ENCODE results near the gene SHMT2.

DNA sequence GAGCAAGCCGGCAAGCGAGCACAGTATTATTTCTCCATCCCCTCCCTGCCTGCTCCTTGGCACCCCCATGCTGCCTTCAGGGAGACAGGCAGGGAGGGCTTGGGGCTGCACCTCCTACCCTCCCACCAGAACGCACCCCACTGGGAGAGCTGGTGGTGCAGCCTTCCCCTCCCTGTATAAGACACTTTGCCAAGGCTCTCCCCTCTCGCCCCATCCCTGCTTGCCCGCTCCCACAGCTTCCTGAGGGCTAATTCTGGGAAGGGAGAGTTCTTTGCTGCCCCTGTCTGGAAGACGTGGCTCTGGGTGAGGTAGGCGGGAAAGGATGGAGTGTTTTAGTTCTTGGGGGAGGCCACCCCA, 16.8 kb upstream of the SHMT2 start:
- TF ChIP-seq POLR2A (IDR thresholded peaks at IDR 0.05), result no peak
- TF ChIP-seq, protein P1, sequence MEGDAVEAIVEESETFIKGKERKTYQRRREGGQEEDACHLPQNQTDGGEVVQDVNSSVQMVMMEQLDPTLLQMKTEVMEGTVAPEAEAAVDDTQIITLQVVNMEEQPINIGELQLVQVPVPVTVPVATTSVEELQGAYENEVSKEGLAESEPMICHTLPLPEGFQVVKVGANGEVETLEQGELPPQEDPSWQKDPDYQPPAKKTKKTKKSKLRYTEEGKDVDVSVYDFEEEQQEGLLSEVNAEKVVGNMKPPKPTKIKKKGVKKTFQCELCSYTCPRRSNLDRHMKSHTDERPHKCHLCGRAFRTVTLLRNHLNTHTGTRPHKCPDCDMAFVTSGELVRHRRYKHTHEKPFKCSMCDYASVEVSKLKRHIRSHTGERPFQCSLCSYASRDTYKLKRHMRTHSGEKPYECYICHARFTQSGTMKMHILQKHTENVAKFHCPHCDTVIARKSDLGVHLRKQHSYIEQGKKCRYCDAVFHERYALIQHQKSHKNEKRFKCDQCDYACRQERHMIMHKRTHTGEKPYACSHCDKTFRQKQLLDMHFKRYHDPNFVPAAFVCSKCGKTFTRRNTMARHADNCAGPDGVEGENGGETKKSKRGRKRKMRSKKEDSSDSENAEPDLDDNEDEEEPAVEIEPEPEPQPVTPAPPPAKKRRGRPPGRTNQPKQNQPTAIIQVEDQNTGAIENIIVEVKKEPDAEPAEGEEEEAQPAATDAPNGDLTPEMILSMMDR (IDR thresholded peaks at IDR 0.05), result no peak

Data from uterus (tissue), 2 donors.